Measurements from ENCODE around the gene JMJD4. TPM values are rescaled to one million over a fixed set of nuclear protein-coding genes. Genes with fewer than 3 reads are reported as not detected.

JMJD4 gene
- total and polyA plus RNA-seq, 2 of the 8 experiments (the other 6 are each of a cell fraction or from before 2014, with no cell fraction given): 13.2 to 23.3 TPM

- peaks cover 21% of the 10 kb centered on the region for H3K79me1 ChIP-seq (ENCODE audit: low read depth, low read length)
- H2BK12ac ChIP-seq (ENCODE audit: low read depth, low read length): no peak overlapping the region
- ChIA-PET POLR2A (ENCODE audit: partially characterized antibody) (no interaction called here), CTCF (ENCODE audit: partially characterized antibody) (interaction anchor here (1.1 kb wide), 2 partner anchors 13 to 17 kb away, joined by 3 read pairs; no protein-coding TSS in a partner anchor)
- H3K4ac ChIP-seq (replicated peaks; ENCODE audit: insufficient read length, low read depth, low read length): no peak overlapping the region
- H3K23ac ChIP-seq (ENCODE audit: insufficient read length): no peak overlapping the region
- no peak for TF ChIP-seq CBX8 (IDR thresholded peaks at IDR 0.05; ENCODE audit: borderline replicate concordance, low read depth, low read length)
- H3K4me2 ChIP-seq (ENCODE audit: insufficient read depth in 1 of 2, low read depth in 2 of 2, low read length in 2 of 2): no peak overlapping the region
- no peak overlapping the region for H2AFZ ChIP-seq (ENCODE audit: low read length)
- H3K4me3 ChIP-seq (ENCODE audit: extremely low read depth in 1 of 4, insufficient read depth in 2 of 4, low read depth in 3 of 4, low read length in 4 of 4): no peak overlapping the region
- H4K91ac ChIP-seq (replicated peaks; ENCODE audit: insufficient read length, low read length): no peak overlapping the region
- H2BK120ac ChIP-seq (replicated peaks; ENCODE audit: low read depth, low read length): no peak overlapping the region
- no peak overlapping the region for H3K56ac ChIP-seq (replicated peaks; ENCODE audit: insufficient read length, low read depth, low read length)
- H3K14ac ChIP-seq (ENCODE audit: insufficient read length): no peak overlapping the region
- no peak overlapping the region for H2AK5ac ChIP-seq (ENCODE audit: low read depth, low read length)
- H3K18ac ChIP-seq (ENCODE audit: extremely low read depth, low read length): no peak overlapping the region
- H2BK5ac ChIP-seq (ENCODE audit: low read depth, low read length): no peak overlapping the region
- no peaks in the 10 kb centered on the region for H3K9me3 ChIP-seq (ENCODE audit: insufficient read depth in 2 of 2, low read depth in 1 of 2, low read length in 1 of 2)
- no peak overlapping the region for H3K9ac ChIP-seq (replicated peaks in 1 of 4; ENCODE audit: extremely low read depth in 1 of 4, low read depth in 3 of 4, low read length in 3 of 4)
- peaks cover 19 to 36% of the 10 kb centered on the region in 2 experiments for H4K20me1 ChIP-seq (replicated peaks in 1 of 2; ENCODE audit: control insufficient read depth in 1 of 2, insufficient read depth in 2 of 2, low read length in 2 of 2)
- WGBS, 2 experiments (ENCODE audit: extremely low coverage in 1 of 2, insufficient coverage in 1 of 2, insufficient read length in 1 of 2, insufficient replicate concordance in 2 of 2, low coverage in 1 of 2, low lambda C conversion rate in 2 of 2, missing lambda C conversion rate in 1 of 2): 88% methylated on average over 18 of the region's 18 CpGs; no CpG with 5 or more reads in 1 of the 2 experiments
- H3K79me2 ChIP-seq (ENCODE audit: control insufficient read depth in 1 of 2, insufficient read depth in 2 of 2, low read length in 2 of 2): peaks cover 4 to 78% of the 10 kb centered on the region in 2 experiments; a peak in 3 of 4 replicates
- no peaks in the 10 kb centered on the region for H3K4me1 ChIP-seq (replicated peaks in 1 of 4; ENCODE audit: control insufficient read depth in 3 of 4, insufficient read depth in 4 of 4, low read length in 3 of 4)
- H3K23me2 ChIP-seq (ENCODE audit: low read depth, low read length): no peaks in the 10 kb centered on the region
- H2BK15ac ChIP-seq (ENCODE audit: low read length): no peak overlapping the region
- H2BK20ac ChIP-seq (ENCODE audit: low read length): no peak overlapping the region
- H3K27me3 ChIP-seq (replicated peaks in 1 of 4; ENCODE audit: control insufficient read depth in 3 of 4, extremely low read depth in 1 of 4, insufficient read depth in 3 of 4, low read length in 3 of 4): no peaks in the 10 kb centered on the region
- DNase-seq (ENCODE audit: low read depth in 1 of 2, low spot score in 2 of 2) (no peak), FAIRE-seq (no peak)
- no peak overlapping the region for H4K8ac ChIP-seq (ENCODE audit: extremely low read depth, insufficient read depth, low read length)
- H4K5ac ChIP-seq (ENCODE audit: insufficient read length, low read depth, low read length): no peak overlapping the region
- H3K36me3 ChIP-seq (ENCODE audit: control insufficient read depth in 2 of 4, insufficient read depth in 4 of 4, low read length in 3 of 4): peaks cover 0 to 8% (median 3%) of the 10 kb centered on the region in 4 experiments; a peak in 6 of 8 replicates
- H3K27ac ChIP-seq (ENCODE audit: low read depth, low read length): no peak overlapping the region
Measured at GRCh38 chr1:227747948-227748495, 12.9 kb upstream of the JMJD4 start.

Data from H1 (cell line).